ENCODE measurements around the gene OLFM1. TPM values are rescaled to one million over a fixed set of nuclear protein-coding genes. Genes with fewer than 3 reads are reported as not detected.

The OLFM1 gene
- total RNA-seq, 1 experiment from 2014 or later: 0.44 TPM

GRCh38 chr9:135078361-135078821 is 9.1 kb upstream of the OLFM1 start:
- Histone ChIP-seq H3K27ac (ENCODE audit: low read length) (no peak overlapping the region), H3K9ac (ENCODE audit: low read length) (no peak overlapping the region), H3K4me3 (ENCODE audit: low read length) (no peak overlapping the region), H3K4me2 (ENCODE audit: low read length) (no peak overlapping the region), H3K9me2 (replicated peaks; ENCODE audit: low read length) (no peaks in the 10 kb centered on the region), H3K4me1 (ENCODE audit: insufficient read depth, low read length) (no peaks in the 10 kb centered on the region), H4K20me1 (ENCODE audit: low read length) (no peaks in the 10 kb centered on the region), H3K9me3 (ENCODE audit: low read length) (no peaks in the 10 kb centered on the region), H3K36me3 (ENCODE audit: low read depth, low read length) (no peaks in the 10 kb centered on the region), H3K27me3 (ENCODE audit: low read length) (peaks cover 10% of the 10 kb centered on the region; the same call in 1 of the 2 replicates), H3K79me2 (ENCODE audit: low read length) (no peaks in the 10 kb centered on the region), H3F3A (ENCODE audit: low read length, unreplicated experiment) (no peaks in the 10 kb centered on the region), H2AFZ (ENCODE audit: low read length) (no peak overlapping the region)
- ChIA-PET CTCF (no interaction called here), POLR2A (ENCODE audit: unreplicated experiment) (no interaction called here)
- ATAC-seq (no peak), DNase-seq (no peak)
- intact Hi-C loops (cut with micrococcal nuclease): no loop called here
- TF ChIP-seq EZH2 (IDR thresholded peaks at IDR 0.05; ENCODE audit: low read length, unreplicated experiment) (no peak), EZH2phosphoT487 (IDR thresholded peaks at IDR 0.05; ENCODE audit: borderline replicate concordance, low read length) (no peak), CTCF (conservative IDR thresholded peaks at IDR 0.05; ENCODE audit: low read depth, low read length) (no peak)
- no TSS peak for BruUV-seq (replicated peaks)

GRCh38 chr9:135079018-135079417 is 8.4 kb upstream of the OLFM1 start:
- CTCF ChIA-PET: no interaction called here
- H2AFZ ChIP-seq (ENCODE audit: low read length): no peak overlapping the region
- no peaks in the 10 kb centered on the region for H3K9me3 ChIP-seq (ENCODE audit: low read length)
- H3K9ac ChIP-seq (ENCODE audit: low read length): no peak overlapping the region
- DNase-seq (no peak), ATAC-seq (no peak)
- H3K4me1 ChIP-seq (ENCODE audit: insufficient read depth, low read length): no peaks in the 10 kb centered on the region
- no TSS peak for BruUV-seq (replicated peaks)
- no peak overlapping the region for H3K4me2 ChIP-seq (ENCODE audit: low read length)
- H3F3A ChIP-seq (ENCODE audit: low read length, unreplicated experiment): no peaks in the 10 kb centered on the region
- H4K20me1 ChIP-seq (ENCODE audit: low read length): no peaks in the 10 kb centered on the region
- H3K27me3 ChIP-seq (ENCODE audit: low read length): peaks cover 11% of the 10 kb centered on the region; the same call in 1 of the 2 replicates
- H3K79me2 ChIP-seq (ENCODE audit: low read length): no peaks in the 10 kb centered on the region
- intact Hi-C loops (cut with micrococcal nuclease): no loop called here
- no peak for TF ChIP-seq CTCF (conservative IDR thresholded peaks at IDR 0.05; ENCODE audit: low read depth, low read length)
- no peak for TF ChIP-seq EZH2 (IDR thresholded peaks at IDR 0.05; ENCODE audit: low read length, unreplicated experiment)
- TF ChIP-seq EZH2phosphoT487 (IDR thresholded peaks at IDR 0.05; ENCODE audit: borderline replicate concordance, low read length): no peak
- H3K4me3 ChIP-seq (ENCODE audit: low read length): no peak overlapping the region
- no peaks in the 10 kb centered on the region for H3K9me2 ChIP-seq (replicated peaks; ENCODE audit: low read length)
- POLR2A ChIA-PET (ENCODE audit: unreplicated experiment): no interaction called here
- no peak overlapping the region for H3K27ac ChIP-seq (ENCODE audit: low read length)
- no peaks in the 10 kb centered on the region for H3K36me3 ChIP-seq (ENCODE audit: low read depth, low read length)

GRCh38 chr9:135079676-135080075 is 7.8 kb upstream of the OLFM1 start:
- POLR2A ChIA-PET (ENCODE audit: unreplicated experiment): no interaction called here

More at GRCh38 chr9:135079676-135080075, 7.8 kb upstream of the OLFM1 start:
- Histone ChIP-seq H4K20me1 (ENCODE audit: low read length) (no peaks in the 10 kb centered on the region), H3F3A (ENCODE audit: low read length, unreplicated experiment) (no peaks in the 10 kb centered on the region), H3K4me1 (ENCODE audit: insufficient read depth, low read length) (no peaks in the 10 kb centered on the region), H3K9me3 (ENCODE audit: low read length) (no peaks in the 10 kb centered on the region), H3K4me2 (ENCODE audit: low read length) (no peak overlapping the region), H3K79me2 (ENCODE audit: low read length) (no peaks in the 10 kb centered on the region), H3K4me3 (ENCODE audit: low read length) (no peak overlapping the region), H3K9ac (ENCODE audit: low read length) (no peak overlapping the region), H3K27me3 (ENCODE audit: low read length) (peaks cover 11% of the 10 kb centered on the region; the same call in 1 of the 2 replicates), H3K27ac (ENCODE audit: low read length) (no peak overlapping the region), H3K9me2 (replicated peaks; ENCODE audit: low read length) (no peaks in the 10 kb centered on the region), H2AFZ (ENCODE audit: low read length) (no peak overlapping the region), H3K36me3 (ENCODE audit: low read depth, low read length) (no peaks in the 10 kb centered on the region)
- ATAC-seq (no peak), DNase-seq (no peak)
- no TSS peak for BruUV-seq (replicated peaks)
- intact Hi-C loops (cut with micrococcal nuclease): no loop called here
- TF ChIP-seq CTCF (conservative IDR thresholded peaks at IDR 0.05; ENCODE audit: low read depth, low read length) (no peak), EZH2 (IDR thresholded peaks at IDR 0.05; ENCODE audit: low read length, unreplicated experiment) (no peak), EZH2phosphoT487 (IDR thresholded peaks at IDR 0.05; ENCODE audit: borderline replicate concordance, low read length) (no peak)
- CTCF ChIA-PET: no interaction called here

Data from PC-3 (cell line).